HG02852 (cell line): ENCODE measurements around the gene KCNH1.

Source experiments
- ATAC-seq: cut with Tn5 transposase; IDR thresholded peaks from one replicate; pipeline ENCODE4 v1.9.1; 2021; ENCODE audit warnings: mild to moderate bottlenecking, moderate library complexity; ENCODE audit not compliant: unreplicated experiment

Gene KCNH1

GRCh38 chr1:210730023-210730422 is 403.9 kb downstream of the KCNH1 start:
- no peak for ATAC-seq

GRCh38 chr1:210728437-210729149 is 405.4 kb downstream of the KCNH1 start:
- no peak for ATAC-seq

DNA sequence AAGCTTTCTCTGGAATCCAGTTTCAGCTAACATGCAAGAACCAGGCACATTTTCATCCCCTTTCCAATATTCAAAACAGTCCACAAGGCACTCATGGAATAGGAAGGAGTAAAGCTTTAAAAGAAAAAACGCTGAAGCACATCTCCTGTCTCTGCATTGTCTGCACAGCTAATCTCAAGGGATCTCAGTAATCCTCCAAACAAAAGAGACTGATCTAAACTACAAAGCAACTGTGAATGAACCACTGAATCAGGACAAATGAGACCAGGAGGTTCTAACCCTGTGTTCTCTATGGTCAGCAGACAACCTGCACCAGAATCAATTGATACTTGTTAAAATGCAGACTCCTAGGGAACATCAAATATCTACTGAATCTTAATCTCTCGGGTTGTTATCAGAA is 406.2 kb downstream of the KCNH1 start:
- no peak for ATAC-seq

GRCh38 chr1:210726621-210727020 is 407.3 kb downstream of the KCNH1 start:
- ATAC-seq = no peak

DNA sequence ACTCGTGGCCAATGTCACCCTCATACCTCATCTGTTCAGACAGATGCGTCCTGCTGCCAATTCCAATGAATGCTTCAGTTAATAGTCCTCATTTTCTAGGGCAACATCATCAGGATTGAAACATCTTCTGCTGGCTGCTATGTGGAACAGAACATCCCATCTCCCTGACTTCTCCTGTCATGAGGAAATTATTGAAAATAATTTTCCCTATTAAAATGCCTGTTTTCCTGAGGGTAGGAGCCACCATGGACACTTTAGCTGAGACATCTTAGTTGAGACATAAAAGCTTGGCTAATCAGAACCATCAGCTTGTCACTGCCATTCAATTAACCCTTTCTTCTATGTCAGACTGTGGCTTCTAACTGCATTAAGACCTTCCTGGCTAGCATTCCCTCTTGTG is 409.2 kb downstream of the KCNH1 start:
- no peak for ATAC-seq

GRCh38 chr1:210723646-210724045 is 410.3 kb downstream of the KCNH1 start:
- ATAC-seq = no peak

DNA sequence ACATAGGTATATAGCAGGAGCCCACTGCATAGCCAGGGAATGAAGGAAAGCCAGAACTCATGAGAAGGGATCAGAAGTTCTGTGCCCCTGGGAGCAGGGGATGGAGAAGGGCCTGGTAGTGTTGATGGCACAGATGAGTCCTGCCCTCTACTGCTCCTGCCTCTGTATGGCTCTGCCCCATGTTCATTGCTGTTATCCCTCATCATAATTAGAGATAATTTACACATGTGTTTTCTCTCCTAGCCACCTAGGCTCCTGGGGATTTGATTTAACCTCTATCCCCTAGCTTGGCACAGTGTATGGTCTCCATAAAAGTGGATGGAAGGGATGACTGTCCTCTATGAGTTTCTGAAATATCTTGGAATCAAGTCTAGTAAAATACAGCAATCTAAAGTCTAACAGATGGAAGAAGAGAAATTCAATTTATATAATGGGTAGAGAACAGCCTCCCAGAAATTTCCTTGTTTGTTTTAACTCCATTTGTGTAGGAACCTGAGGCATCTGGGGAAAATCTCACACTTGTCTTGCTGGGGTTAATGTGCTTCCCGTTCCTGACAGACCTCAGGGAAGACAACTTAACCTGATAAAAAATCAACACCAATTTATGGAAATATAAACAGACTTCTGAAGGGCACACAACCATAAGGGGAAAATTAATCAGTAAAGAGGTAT is 411.4 kb downstream of the KCNH1 start:
- ATAC-seq = no peak

GRCh38 chr1:210715072-210715471 is 418.9 kb downstream of the KCNH1 start:
- ATAC-seq = no peak

GRCh38 chr1:210711825-210712612 is 421.9 kb downstream of the KCNH1 start:
- no peak for ATAC-seq

DNA sequence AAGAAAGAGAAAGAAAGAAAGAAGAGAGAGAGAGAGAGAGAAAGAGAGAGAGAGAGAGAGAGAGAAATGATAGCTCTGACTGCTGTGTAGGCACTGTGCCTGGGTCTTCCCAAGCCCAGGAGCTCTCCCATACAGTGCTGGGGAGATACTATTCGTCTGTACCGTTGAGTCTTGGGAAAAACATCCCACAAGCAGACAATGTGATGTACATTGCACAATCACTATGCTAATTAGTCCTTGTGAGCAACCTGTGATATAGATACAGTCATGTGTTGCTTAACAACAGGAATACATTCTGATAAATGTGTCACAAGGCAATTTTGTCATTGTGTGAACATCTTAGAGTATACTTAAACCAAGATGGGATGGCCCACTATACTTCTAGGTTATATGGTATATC is 424.2 kb downstream of the KCNH1 start:
- ATAC-seq = no peak

DNA sequence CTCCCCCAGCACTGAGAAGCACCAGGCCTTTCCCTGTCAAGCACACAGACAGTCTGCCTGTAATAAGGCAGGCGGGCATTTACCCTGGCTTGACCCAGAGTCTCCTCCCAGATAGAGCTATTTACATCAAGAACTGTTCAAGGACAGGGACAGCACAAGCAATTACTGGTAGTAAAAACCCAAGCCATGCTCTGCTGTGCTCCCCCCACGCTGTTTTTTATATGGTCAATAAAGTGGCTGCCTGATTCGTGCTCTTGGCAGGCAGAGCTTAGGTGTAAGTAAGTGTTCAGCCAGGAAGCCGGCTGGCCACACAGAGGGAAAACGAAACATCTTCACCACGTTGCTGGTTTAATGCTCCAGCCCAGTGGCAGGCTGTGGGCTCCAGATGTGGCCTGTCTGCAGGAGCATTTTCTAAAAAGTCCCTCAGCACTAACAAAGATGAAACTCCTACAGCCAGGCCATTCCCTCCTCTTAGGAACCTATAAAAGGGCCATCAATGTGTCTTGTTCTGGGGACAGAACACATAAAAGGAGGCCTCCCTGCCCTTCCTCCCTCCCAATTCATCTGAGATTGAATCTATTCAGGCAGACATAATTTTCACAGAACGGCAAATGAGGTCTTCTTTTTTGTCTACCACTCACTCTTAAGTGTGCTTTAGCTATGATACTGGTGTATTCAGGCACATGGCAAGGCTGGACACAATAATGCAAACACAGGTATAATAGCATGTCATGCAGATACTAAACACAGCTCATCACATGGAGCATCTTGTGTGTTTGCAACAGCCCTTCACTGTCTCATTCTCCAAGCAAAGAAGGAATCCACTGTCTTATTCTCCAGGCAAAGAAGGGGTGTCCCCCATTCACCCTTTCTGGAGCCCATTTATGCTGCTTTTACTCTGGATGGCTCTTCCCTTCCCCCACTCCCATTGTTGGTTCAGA is 426.4 kb downstream of the KCNH1 start:
- no peak for ATAC-seq

DNA sequence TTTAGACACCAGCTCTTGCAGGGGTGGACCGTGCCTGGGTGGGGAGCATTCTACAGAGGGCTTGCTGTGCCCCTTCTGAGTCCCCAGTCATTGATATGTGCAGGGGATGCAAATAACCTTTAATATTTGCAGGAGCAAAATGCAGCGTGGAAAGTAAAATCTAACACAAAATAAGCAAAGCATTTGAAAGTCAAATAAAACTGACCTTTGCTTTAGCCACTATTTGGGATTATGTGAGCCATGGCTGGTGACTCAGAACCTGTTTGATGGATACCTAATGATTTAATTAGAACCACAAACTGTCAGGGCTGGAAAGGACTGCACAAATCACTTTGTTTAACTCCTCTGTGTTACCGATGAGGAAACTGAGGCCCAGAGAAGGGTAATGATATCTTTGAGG is 427.7 kb downstream of the KCNH1 start:
- no peak for ATAC-seq

- no peak for ATAC-seq
Observed at GRCh38 chr1:210705086-210705485, 428.9 kb downstream of the KCNH1 start.

DNA sequence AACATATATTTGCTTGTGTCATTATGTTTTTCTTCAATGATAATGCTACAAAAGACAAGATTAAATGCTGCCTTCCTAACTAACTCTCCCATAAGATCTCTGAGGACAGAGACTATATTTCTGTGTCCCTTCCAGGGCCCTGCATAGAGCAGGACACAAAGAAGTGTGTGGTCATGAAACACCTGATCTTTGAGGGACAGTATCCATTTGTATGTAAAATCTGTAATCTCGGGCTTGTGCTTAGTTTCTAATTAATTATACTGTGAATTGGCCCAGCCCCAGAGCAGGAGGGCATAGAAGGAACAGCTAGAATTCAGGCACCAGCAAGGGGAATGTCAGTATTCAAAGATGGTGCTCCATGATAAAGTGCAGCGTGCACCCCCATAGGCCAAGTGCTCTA is 430.4 kb downstream of the KCNH1 start:
- no peak for ATAC-seq

DNA sequence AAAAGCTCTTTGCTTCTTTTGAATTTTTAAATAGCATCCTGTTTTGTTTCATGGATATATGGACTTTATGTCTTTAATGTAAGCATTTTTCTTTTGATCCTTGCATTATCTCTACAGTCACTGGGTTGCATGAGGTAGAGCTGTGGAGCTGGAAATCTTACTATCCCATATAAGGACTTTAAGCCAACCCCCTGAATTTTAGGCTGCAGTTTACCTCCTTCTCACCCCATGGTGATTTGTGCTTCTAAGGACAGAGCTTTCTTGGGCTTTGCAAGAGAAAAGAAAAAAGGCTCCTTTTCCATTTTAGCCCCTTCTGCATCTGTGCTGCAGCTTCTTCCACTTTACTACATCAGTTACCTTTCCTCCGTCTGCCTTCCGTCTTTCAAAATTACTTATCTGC is 431.4 kb downstream of the KCNH1 start:
- no peak for ATAC-seq

DNA sequence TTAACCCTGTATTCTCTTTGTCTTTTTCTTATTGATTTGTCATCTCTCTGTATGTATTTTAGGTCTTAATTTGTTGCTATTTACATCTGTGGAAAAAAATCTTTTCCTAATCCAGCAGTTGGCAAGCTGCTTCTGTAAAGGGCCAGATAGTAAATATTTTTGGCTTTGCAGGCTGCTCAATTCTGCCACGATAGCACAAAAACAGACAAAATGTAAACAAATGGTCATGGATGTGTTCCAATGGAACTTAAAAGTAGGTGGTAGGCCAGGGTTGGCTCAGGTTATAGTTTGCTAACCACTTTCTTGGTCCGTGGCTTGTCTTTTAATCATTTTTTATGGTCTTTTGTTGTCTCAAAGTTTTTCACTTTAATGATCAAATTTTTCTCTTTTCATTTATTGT is 433.4 kb downstream of the KCNH1 start:
- no peak for ATAC-seq

- ATAC-seq = no peak
Observed at GRCh38 chr1:210700083-210700482, 433.9 kb downstream of the KCNH1 start.

GRCh38 chr1:210698661-210699060 is 435.3 kb downstream of the KCNH1 start:
- ATAC-seq = no peak

DNA sequence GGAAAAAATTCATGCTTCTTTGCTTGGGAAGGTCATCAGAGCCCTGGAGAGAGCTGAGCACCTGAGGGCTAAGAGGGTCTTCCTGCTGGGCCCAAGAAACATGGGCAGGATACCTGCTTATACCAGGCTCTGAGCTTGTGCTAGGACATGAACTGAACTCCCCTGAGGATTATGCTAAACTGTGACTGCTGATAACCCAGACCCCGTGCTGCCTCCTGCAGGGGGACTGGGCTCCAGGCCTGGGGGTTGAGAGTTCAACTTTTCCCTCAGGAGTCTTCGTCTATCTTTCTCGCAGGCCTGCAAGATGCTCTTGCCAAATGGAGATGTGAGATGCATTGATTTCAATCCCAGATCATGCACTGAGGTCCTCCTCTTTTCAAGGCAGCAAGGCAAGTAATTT is 436.8 kb downstream of the KCNH1 start:
- ATAC-seq = no peak

- ATAC-seq = peak; percentile 96
Observed at GRCh38 chr1:210696709-210697108, 437.2 kb downstream of the KCNH1 start.

DNA sequence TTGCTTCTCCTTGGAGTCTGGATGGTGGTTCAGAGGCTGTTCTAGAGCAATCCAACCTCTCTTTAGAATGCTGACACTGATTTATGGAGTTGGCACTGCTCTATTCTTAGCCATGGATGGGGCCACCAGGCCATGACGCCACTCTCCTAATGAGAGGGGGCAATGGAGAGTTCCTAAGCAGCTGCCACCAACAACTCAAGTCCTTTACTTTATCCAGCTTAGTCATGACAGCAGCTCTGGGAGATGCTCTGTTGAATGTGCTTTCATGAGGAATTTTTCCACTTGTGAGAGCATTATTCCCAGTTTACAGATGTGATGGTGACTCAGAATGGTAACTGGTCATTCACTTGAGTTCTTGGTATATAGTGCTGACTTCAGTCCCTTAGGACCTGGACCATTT is 438.9 kb downstream of the KCNH1 start:
- ATAC-seq = no peak
